ENCODE measurements around the gene PRKAG3. TPM values are rescaled to one million over a fixed set of nuclear protein-coding genes. Genes with fewer than 3 reads are reported as not detected.

Gene PRKAG3
- total RNA-seq, 2 experiments from 2014 or later: not detected

DNA sequence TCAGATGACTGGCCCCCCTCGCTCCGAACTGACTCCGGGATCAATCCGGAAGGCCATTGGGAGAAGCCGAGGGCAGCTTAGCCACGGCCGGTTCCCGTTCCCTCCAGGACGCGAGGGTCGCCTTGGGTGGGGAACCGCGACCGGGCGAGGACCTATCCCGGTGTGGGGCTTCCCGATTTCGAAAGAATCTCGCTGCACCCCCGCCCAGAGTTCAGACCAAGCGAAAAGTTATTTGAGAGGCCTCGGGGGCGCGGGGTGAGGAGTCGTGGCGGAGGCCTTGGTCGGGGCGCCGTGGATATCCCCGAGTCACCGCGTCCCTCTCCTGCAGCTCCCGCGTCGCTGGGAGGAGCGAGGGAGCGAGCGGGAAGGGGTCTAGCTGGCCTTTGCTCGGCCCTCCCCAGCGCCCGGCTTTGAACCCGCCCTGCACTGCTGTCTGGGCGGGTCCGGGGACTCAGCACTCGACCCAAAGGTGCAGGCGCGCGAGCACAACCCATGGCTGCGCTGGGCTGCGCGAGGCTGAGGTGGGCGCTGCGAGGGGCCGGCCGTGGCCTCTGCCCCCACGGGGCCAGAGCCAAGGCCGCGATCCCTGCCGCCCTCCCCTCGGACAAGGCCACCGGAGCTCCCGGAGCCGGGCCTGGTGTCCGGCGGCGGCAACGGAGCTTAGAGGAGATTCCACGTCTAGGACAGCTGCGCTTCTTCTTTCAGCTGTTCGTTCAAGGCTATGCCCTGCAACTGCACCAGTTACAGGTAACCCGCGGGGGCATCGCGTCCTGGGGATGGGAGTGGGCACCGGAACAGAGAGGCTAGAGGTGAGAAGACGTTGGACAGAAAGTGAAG lies 49.7 kb downstream of the PRKAG3 start, which contains the start of gene CYP27A1:
CYP27A1 (plus strand) TSS at position 457 of the 837 bp plus-strand sequence; CDS start at position 493, 36 bp downstream.
- Histone ChIP-seq H3K4me3 (ENCODE audit: low read depth, low read length, poor library complexity, severe bottlenecking) (no peak within 1 kb of the TSS), H3K4me2 (ENCODE audit: low read length) (no peak within 1 kb of the TSS)
- POLR2A ChIA-PET: interaction anchor here (0.5 kb wide), 1 partner anchor 301 kb away, joined by 3 read pairs; no protein-coding TSS in a partner anchor

DNA sequence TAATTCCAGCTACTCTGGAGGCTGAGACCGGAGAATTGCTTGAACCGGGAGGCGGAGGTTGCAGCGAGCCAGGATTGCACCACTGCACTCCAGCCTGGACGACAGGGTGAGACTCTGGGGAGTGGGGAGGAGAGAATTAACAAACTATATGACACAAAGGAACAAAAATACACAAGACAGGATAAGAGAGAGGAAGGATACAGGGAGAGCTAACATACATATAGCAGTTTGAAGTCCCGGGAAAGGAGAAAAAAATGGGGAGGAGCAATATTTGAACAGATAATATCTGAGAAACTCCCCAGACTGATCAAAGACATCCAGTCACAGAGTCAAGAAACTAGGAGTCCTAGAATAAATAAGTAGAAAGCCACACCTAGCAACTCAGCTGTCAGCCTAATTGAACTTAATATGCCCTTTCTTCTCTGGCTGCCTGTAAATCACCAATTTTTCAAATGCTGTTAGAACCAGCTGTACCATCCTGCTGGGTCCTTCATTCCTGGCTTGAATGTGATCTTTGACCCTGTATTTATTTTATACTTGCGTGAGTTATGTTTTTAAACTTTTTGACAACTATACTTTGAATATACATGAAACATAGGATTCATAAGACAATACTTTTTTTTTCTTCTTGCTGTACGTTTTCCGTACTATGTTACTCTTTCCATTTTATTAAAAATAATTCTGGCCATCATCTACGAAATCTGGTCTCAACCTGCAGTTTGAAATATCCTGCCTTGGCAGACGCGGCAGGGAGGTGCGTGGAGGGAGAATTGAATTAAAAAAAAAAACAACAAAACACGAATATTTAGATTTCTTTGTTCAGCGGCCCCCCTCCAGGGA lies 50.5 kb downstream of the PRKAG3 start:
- no peaks in the 10 kb centered on the region for H3K36me3 ChIP-seq (ENCODE audit: insufficient read depth, low read length)
- no peak overlapping the region for H3K27ac ChIP-seq (ENCODE audit: low read depth, low read length, poor library complexity, severe bottlenecking)
- POLR2A ChIA-PET: interaction anchor here (0.5 kb wide), 1 partner anchor 301 kb away, joined by 3 read pairs; no protein-coding TSS in a partner anchor
- H3K79me2 ChIP-seq (ENCODE audit: insufficient read depth, low read depth, low read length): no peaks in the 10 kb centered on the region
- no peaks in the 10 kb centered on the region for H3K4me1 ChIP-seq (ENCODE audit: insufficient read depth, low read length, poor library complexity, severe bottlenecking)
- H2AFZ ChIP-seq (ENCODE audit: low read length): no peak overlapping the region
- H3K9me2 ChIP-seq (ENCODE audit: insufficient read depth, low read length): no peaks in the 10 kb centered on the region
- no peak for DNase-seq (ENCODE audit: low spot score)
- no TSS peak for BruUV-seq (replicated peaks)
- intact Hi-C loops (cut with micrococcal nuclease; ENCODE audit: unreplicated experiment): no loop called here
- H3K4me2 ChIP-seq (ENCODE audit: low read length): no peak overlapping the region
- H3K9me3 ChIP-seq (ENCODE audit: low read length): no peaks in the 10 kb centered on the region
- no peaks in the 10 kb centered on the region for H4K20me1 ChIP-seq (ENCODE audit: insufficient read depth, low read length)
- H3K4me3 ChIP-seq (ENCODE audit: low read depth, low read length, poor library complexity, severe bottlenecking): no peak overlapping the region
- TF ChIP-seq EZH2phosphoT487 (IDR thresholded peaks at IDR 0.05; ENCODE audit: borderline replicate concordance, low read depth, low read length): no peak
- TF ChIP-seq, protein P1, sequence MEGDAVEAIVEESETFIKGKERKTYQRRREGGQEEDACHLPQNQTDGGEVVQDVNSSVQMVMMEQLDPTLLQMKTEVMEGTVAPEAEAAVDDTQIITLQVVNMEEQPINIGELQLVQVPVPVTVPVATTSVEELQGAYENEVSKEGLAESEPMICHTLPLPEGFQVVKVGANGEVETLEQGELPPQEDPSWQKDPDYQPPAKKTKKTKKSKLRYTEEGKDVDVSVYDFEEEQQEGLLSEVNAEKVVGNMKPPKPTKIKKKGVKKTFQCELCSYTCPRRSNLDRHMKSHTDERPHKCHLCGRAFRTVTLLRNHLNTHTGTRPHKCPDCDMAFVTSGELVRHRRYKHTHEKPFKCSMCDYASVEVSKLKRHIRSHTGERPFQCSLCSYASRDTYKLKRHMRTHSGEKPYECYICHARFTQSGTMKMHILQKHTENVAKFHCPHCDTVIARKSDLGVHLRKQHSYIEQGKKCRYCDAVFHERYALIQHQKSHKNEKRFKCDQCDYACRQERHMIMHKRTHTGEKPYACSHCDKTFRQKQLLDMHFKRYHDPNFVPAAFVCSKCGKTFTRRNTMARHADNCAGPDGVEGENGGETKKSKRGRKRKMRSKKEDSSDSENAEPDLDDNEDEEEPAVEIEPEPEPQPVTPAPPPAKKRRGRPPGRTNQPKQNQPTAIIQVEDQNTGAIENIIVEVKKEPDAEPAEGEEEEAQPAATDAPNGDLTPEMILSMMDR (conservative IDR thresholded peaks at IDR 0.05; ENCODE audit: low read length): no peak
- CTCF ChIA-PET (ENCODE audit: unreplicated experiment): no interaction called here

More for the DNA sequence above, 49.7 kb downstream of the PRKAG3 start, which contains the start of gene CYP27A1:
- H4K20me1 ChIP-seq (ENCODE audit: insufficient read depth, low read length): no peaks in the 10 kb centered on the region
- H3K4me1 ChIP-seq (ENCODE audit: insufficient read depth, low read length, poor library complexity, severe bottlenecking): no peaks in the 10 kb centered on the region
- H3K9me3 ChIP-seq (ENCODE audit: low read length): no peaks in the 10 kb centered on the region
- intact Hi-C loops (cut with micrococcal nuclease; ENCODE audit: unreplicated experiment): no loop called here
- DNase-seq (ENCODE audit: low spot score): no peak
- H2AFZ ChIP-seq (ENCODE audit: low read length): no peak within 1 kb of the TSS
- no peaks in the 10 kb centered on the region for H3K36me3 ChIP-seq (ENCODE audit: insufficient read depth, low read length)
- H3K27ac ChIP-seq (ENCODE audit: low read depth, low read length, poor library complexity, severe bottlenecking): no peak within 1 kb of the TSS
- CTCF ChIA-PET (ENCODE audit: unreplicated experiment): interaction anchor here (0.6 kb wide), 1 partner anchor 71 kb away, joined by 3 read pairs; no protein-coding TSS in a partner anchor
- BruUV-seq (replicated peaks): no TSS peak
- no peaks in the 10 kb centered on the region for H3K79me2 ChIP-seq (ENCODE audit: insufficient read depth, low read depth, low read length)
- no peak for TF ChIP-seq EZH2phosphoT487 (IDR thresholded peaks at IDR 0.05; ENCODE audit: borderline replicate concordance, low read depth, low read length)
- TF ChIP-seq, protein P1 (conservative IDR thresholded peaks at IDR 0.05; ENCODE audit: low read length): no peak
- no peaks in the 10 kb centered on the region for H3K9me2 ChIP-seq (ENCODE audit: insufficient read depth, low read length)
